ENCODE data around the gene ZNF565.

DNA sequence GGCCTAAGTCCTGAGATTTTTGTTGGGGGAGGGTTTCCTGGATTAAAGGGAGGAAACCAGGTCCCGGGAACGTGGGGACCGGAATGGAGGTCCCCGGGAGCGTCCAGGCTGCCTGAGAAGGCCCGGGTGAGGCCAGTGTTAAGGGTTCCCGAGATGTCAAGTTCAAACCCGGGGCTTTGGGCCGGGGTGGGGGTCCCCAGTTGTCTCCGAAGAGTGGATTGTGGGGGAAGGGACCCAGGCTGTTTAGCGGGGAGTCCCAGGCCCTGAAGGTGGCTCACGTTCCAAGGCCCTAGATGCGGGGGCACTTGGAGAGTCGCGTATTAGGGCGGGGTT lies 62.5 kb downstream of the ZNF565 start:
- TF ChIP-seq POLR2AphosphoS5 (IDR thresholded peaks at IDR 0.05; ENCODE audit: low read depth, low read length) (no peak), TAF1 (IDR thresholded peaks at IDR 0.05; ENCODE audit: low read depth, low read length) (no peak), POLR2A (IDR thresholded peaks at IDR 0.05; ENCODE audit: low read depth, low read length) (no peak), PAX5 (IDR thresholded peaks at IDR 0.05; ENCODE audit: insufficient read depth, low read length, severe bottlenecking) (no peak), POU2F2 (IDR thresholded peaks at IDR 0.05; ENCODE audit: low read depth, low read length) (no peak)

Measured in GM12891 (cell line).